Measurements from ENCODE around the gene PFDN4. TPM values are rescaled to one million over a fixed set of nuclear protein-coding genes. Genes with fewer than 3 reads are reported as not detected.
"Not testable (repeated sequence)": the region's sequence is repeated elsewhere in the genome, so short reads cannot be mapped to it uniquely, and the experiment has no call there.

PFDN4 gene
- polyA plus RNA-seq, 1 donor from 2014 or later, result 512 TPM

GRCh38 chr20:54223285-54223684, 15.4 kb downstream of the PFDN4 start:
- Histone ChIP-seq H3K9ac (ENCODE audit: low read length) (no peak overlapping the region), H3K9me3 (ENCODE audit: low read length) (no peaks in the 10 kb centered on the region)
- TF ChIP-seq REST (IDR thresholded peaks at IDR 0.05; ENCODE audit: borderline replicate concordance) (no peak), SMC3 (conservative IDR thresholded peaks at IDR 0.05; ENCODE audit: poor library complexity) (no peak), EZH2 (IDR thresholded peaks at IDR 0.05; ENCODE audit: borderline replicate concordance, insufficient read depth, low read length, poor library complexity, severe bottlenecking) (no peak), MXI1 (conservative IDR thresholded peaks at IDR 0.05; ENCODE audit: poor library complexity, severe bottlenecking) (no peak), EP300 (conservative IDR thresholded peaks at IDR 0.05; ENCODE audit: poor library complexity, severe bottlenecking) (no peak), TAF1 (IDR thresholded peaks at IDR 0.05; ENCODE audit: low read depth) (no peak), CTCF (IDR thresholded peaks at IDR 0.05; ENCODE audit: poor library complexity, severe bottlenecking) (no peak), POLR2AphosphoS5 (IDR thresholded peaks at IDR 0.05) (no peak), RAD21 (conservative IDR thresholded peaks at IDR 0.05) (no peak)

GRCh38 chr20:54223751-54224150, 15.9 kb downstream of the PFDN4 start:
- TF ChIP-seq CTCF (IDR thresholded peaks at IDR 0.05; ENCODE audit: poor library complexity, severe bottlenecking), result no peak
- TF ChIP-seq EZH2 (IDR thresholded peaks at IDR 0.05; ENCODE audit: borderline replicate concordance, insufficient read depth, low read length, poor library complexity, severe bottlenecking), result no peak
- TF ChIP-seq REST (IDR thresholded peaks at IDR 0.05; ENCODE audit: borderline replicate concordance), result no peak
- no peak for TF ChIP-seq POLR2AphosphoS5 (IDR thresholded peaks at IDR 0.05)
- no peak for TF ChIP-seq MXI1 (conservative IDR thresholded peaks at IDR 0.05; ENCODE audit: poor library complexity, severe bottlenecking)
- TF ChIP-seq RAD21 (conservative IDR thresholded peaks at IDR 0.05), result no peak
- TF ChIP-seq EP300 (conservative IDR thresholded peaks at IDR 0.05; ENCODE audit: poor library complexity, severe bottlenecking), result no peak
- TF ChIP-seq SMC3 (conservative IDR thresholded peaks at IDR 0.05; ENCODE audit: poor library complexity), result no peak
- TF ChIP-seq TAF1 (IDR thresholded peaks at IDR 0.05; ENCODE audit: low read depth), result no peak
- Histone ChIP-seq H3K27me3 (ENCODE audit: insufficient read depth, low read depth, low read length) (no peaks in the 10 kb centered on the region), H3K9ac (ENCODE audit: low read length) (no peak overlapping the region), H3K9me2 (ENCODE audit: insufficient read depth, low read length) (no peaks in the 10 kb centered on the region), H3K27ac (ENCODE audit: low read length) (no peak overlapping the region), H3K4me2 (ENCODE audit: low read length) (no peak overlapping the region), H3F3A (ENCODE audit: insufficient read depth, low read length, poor library complexity, severe bottlenecking) (no peaks in the 10 kb centered on the region), H3K36me3 (ENCODE audit: insufficient read depth, low read length) (no peaks in the 10 kb centered on the region), H3K79me2 (replicated peaks; ENCODE audit: insufficient read depth, low read length) (peaks cover 1% of the 10 kb centered on the region), H4K20me1 (ENCODE audit: insufficient read depth) (no peaks in the 10 kb centered on the region), H3K4me3 (ENCODE audit: low read length) (no peak overlapping the region), H3K9me3 (ENCODE audit: low read length) (no peaks in the 10 kb centered on the region), H2AFZ (ENCODE audit: low read depth, low read length) (no peak overlapping the region)

More at GRCh38 chr20:54223285-54223684, 15.4 kb downstream of the PFDN4 start:
- Histone ChIP-seq H3K9me2 (ENCODE audit: insufficient read depth, low read length) (no peaks in the 10 kb centered on the region), H3K27me3 (ENCODE audit: insufficient read depth, low read depth, low read length) (no peaks in the 10 kb centered on the region), H3K4me2 (ENCODE audit: low read length) (no peak overlapping the region), H2AFZ (ENCODE audit: low read depth, low read length) (no peak overlapping the region), H3K4me3 (ENCODE audit: low read length) (no peak overlapping the region), H3F3A (ENCODE audit: insufficient read depth, low read length, poor library complexity, severe bottlenecking) (no peaks in the 10 kb centered on the region), H3K27ac (ENCODE audit: low read length) (no peak overlapping the region), H4K20me1 (ENCODE audit: insufficient read depth) (no peaks in the 10 kb centered on the region), H3K79me2 (replicated peaks; ENCODE audit: insufficient read depth, low read length) (peaks cover 5% of the 10 kb centered on the region), H3K36me3 (ENCODE audit: insufficient read depth, low read length) (no peaks in the 10 kb centered on the region)

GRCh38 chr20:54224642-54225041, 16.8 kb downstream of the PFDN4 start:
- not testable (repeated sequence) for H2AFZ ChIP-seq (ENCODE audit: low read depth, low read length); H3K27ac ChIP-seq (ENCODE audit: low read length); H3K36me3 ChIP-seq (ENCODE audit: insufficient read depth, low read length); H3K27me3 ChIP-seq (ENCODE audit: insufficient read depth, low read depth, low read length); H3F3A ChIP-seq (ENCODE audit: insufficient read depth, low read length, poor library complexity, severe bottlenecking); H3K9me3 ChIP-seq (ENCODE audit: low read length); H3K4me3 ChIP-seq (ENCODE audit: low read length); H3K79me2 ChIP-seq (replicated peaks; ENCODE audit: insufficient read depth, low read length); H3K9ac ChIP-seq (ENCODE audit: low read length); H3K4me2 ChIP-seq (ENCODE audit: low read length); H3K9me2 ChIP-seq (ENCODE audit: insufficient read depth, low read length); H4K20me1 ChIP-seq (ENCODE audit: insufficient read depth)

Measured in neural cell (in vitro differentiated cells).